HG03571 (cell line): ENCODE data around the gene ALPL.
"Not testable (repeated sequence)": the region's sequence is repeated elsewhere in the genome, so short reads cannot be mapped to it uniquely, and the experiment has no call there.

ENCODE experiments used
- ATAC-seq: cut with Tn5 transposase; IDR thresholded peaks from one replicate; pipeline ENCODE4 v1.9.1; 2021; ENCODE audit not compliant: unreplicated experiment

Gene ALPL

GRCh38 chr1:21509351-21510112 lies at the start of gene ALPL:
Gene ALPL, plus strand, starts transcription at chr1:21509423. Its CDS starts 44,659 bp downstream, at chr1:21554082.
- no peak for ATAC-seq

GRCh38 chr1:21465127-21465526 lies 44.1 kb upstream of the ALPL start:
- not testable (repeated sequence) for ATAC-seq

- ATAC-seq: not testable (repeated sequence)
Measured at GRCh38 chr1:21467946-21468345, 41.3 kb upstream of the ALPL start.

- no peak for ATAC-seq
Measured at GRCh38 chr1:21468599-21468998, 40.6 kb upstream of the ALPL start.

GRCh38 chr1:21469581-21469980 lies 39.6 kb upstream of the ALPL start:
- no peak for ATAC-seq

- ATAC-seq: no peak
Measured at GRCh38 chr1:21472861-21473260, 36.4 kb upstream of the ALPL start.

- no peak for ATAC-seq
Measured at GRCh38 chr1:21478356-21478755, 30.9 kb upstream of the ALPL start.

GRCh38 chr1:21483881-21484280 lies 25.3 kb upstream of the ALPL start:
- not testable (repeated sequence) for ATAC-seq

GRCh38 chr1:21489146-21489545 lies 20.1 kb upstream of the ALPL start:
- no peak for ATAC-seq

GRCh38 chr1:21490774-21491487 lies 18.3 kb upstream of the ALPL start:
- no peak for ATAC-seq

- no peak for ATAC-seq
Measured at GRCh38 chr1:21491488-21492355, 17.5 kb upstream of the ALPL start.

- ATAC-seq: no peak
Measured at GRCh38 chr1:21492356-21492625, 16.9 kb upstream of the ALPL start.

GRCh38 chr1:21494196-21494595 lies 15.0 kb upstream of the ALPL start:
- no peak for ATAC-seq

GRCh38 chr1:21495225-21495820 lies 13.9 kb upstream of the ALPL start:
- no peak for ATAC-seq

GRCh38 chr1:21496063-21496462 lies 13.2 kb upstream of the ALPL start:
- ATAC-seq: no peak

- no peak for ATAC-seq
Measured at GRCh38 chr1:21496886-21497285, 12.3 kb upstream of the ALPL start.

GRCh38 chr1:21497466-21498061 lies 11.7 kb upstream of the ALPL start:
- ATAC-seq: no peak

GRCh38 chr1:21499283-21499950 lies 9.8 kb upstream of the ALPL start:
- ATAC-seq: no peak

GRCh38 chr1:21503706-21504377 lies 5.4 kb upstream of the ALPL start:
- ATAC-seq: no peak

GRCh38 chr1:21506804-21507203 lies 2.4 kb upstream of the ALPL start:
- no peak for ATAC-seq
